HepG2 (cell line): Measurements from ENCODE around the gene PSMG4. TPM values are rescaled to one million over a fixed set of nuclear protein-coding genes. Genes with fewer than 3 reads are reported as not detected.

Experiments used
- ATAC-seq: fragments of 200-7000 bp; cut with Tn5 transposase; 3 replicates; pipeline ENCODE4 v1.9.1; 2020; ENCODE audit warnings: mild to moderate bottlenecking, moderate library complexity
- BruUV-seq: library from RNA; stranded (reverse); fragments of 400-500 nt; replicated peaks from 2 replicates; lab custom pipeline; 2021; lab: Mats Ljungman, UMichigan
- CTCF ChIA-PET: fragments of 300-600 bp; formaldehyde crosslinking; extraction: SDS; loops from one replicate; lab custom pipeline; 2021; ENCODE audit warnings: low total read pairs, inconsistent platforms, low intra/inter-chr PET ratio; lab: Yijun Ruan, JAX
- POLR2A ChIA-PET: fragments of 350-600 bp; sonication (Branson Sonifier 250); formaldehyde crosslinking; loops from one replicate; lab custom pipeline; 2020; ENCODE audit warnings: antibody characterized with exemption, inconsistent platforms; lab: Yijun Ruan, JAX
- DNase-seq: peaks from one replicate; pipeline ENCODE4 v3.0.0-alpha.2; 2015; ENCODE audit warnings: low spot score
- FAIRE-seq: peaks from 3 replicates; lab custom pipeline; 2011; peaks lifted over from hg19 to GRCh38; lab: Jason Lieb, UNC
- H2AFZ ChIP-seq: one replicate; pipeline ENCODE4 v1.6.1; 2011; ENCODE audit warnings: low read length, inconsistent platforms
- H3K27ac ChIP-seq: fragments of 300-600 bp; 3 replicates; pipeline ENCODE4 v1.8.0; 2011; ENCODE audit warnings: mixed run types, mild to moderate bottlenecking, mixed read lengths, low read length, inconsistent platforms; ENCODE audit not compliant: insufficient read depth; ENCODE audit errors: extremely low read length
- H3K27me3 ChIP-seq, 2 experiments: fragments of 200-600 bp in 1 of 2; 2 replicates in 1 of 2; 3 replicates in 1 of 2; pipeline versions ENCODE4 v1.6.0 to v1.8.0; 2011; ENCODE audit warnings: low read length in 2 of 2, mild to moderate bottlenecking in 2 of 2, moderate library complexity in 2 of 2, inconsistent platforms in 1 of 2; ENCODE audit not compliant: insufficient read depth in 2 of 2, control insufficient read depth in 1 of 2
- H3K36me3 ChIP-seq, 2 experiments: fragments of 200-600 bp in 1 of 2; replicated peaks in 1 of 2; 2 replicates in 1 of 2; 3 replicates in 1 of 2; pipeline versions ENCODE4 v1.5.1 to v1.8.0; 2011; ENCODE audit warnings: low read length in 2 of 2, inconsistent platforms in 1 of 2; ENCODE audit not compliant: insufficient read depth in 2 of 2, control insufficient read depth in 1 of 2
- H3K4me1 ChIP-seq: 2 replicates; pipeline ENCODE4 v1.5.1; 2012; ENCODE audit warnings: low read length, inconsistent platforms; ENCODE audit not compliant: insufficient read depth
- H3K4me2 ChIP-seq: 2 replicates; pipeline ENCODE4 v1.6.0; 2011; ENCODE audit warnings: low read depth, low read length, inconsistent platforms
- H3K4me3 ChIP-seq, 3 experiments: fragments of 200-600 bp in 1 of 3; sonication (generic), shearing (Covaris generic) in 1 of 3; replicated peaks in 1 of 3; 2 replicates each; pipeline ENCODE4 v1.5.1; 2011 to 2016; ENCODE audit warnings: low read length in 3 of 3, inconsistent platforms in 2 of 3, low read depth in 2 of 3, mild to moderate bottlenecking in 2 of 3, control low read depth in 1 of 3, mixed read lengths in 1 of 3; ENCODE audit not compliant: insufficient read depth in 1 of 3
- H3K79me2 ChIP-seq: one replicate; pipeline ENCODE4 v1.6.1; 2011; ENCODE audit warnings: low read length, inconsistent platforms; ENCODE audit not compliant: insufficient read depth
- H3K9ac ChIP-seq: 2 replicates; pipeline ENCODE4 v1.6.0; 2011; ENCODE audit warnings: mild to moderate bottlenecking, low read depth, low read length, inconsistent platforms; ENCODE audit not compliant: insufficient read depth
- H3K9me3 ChIP-seq: 2 replicates; pipeline ENCODE4 v1.5.1; 2012; ENCODE audit warnings: mild to moderate bottlenecking, low read length
- H4K20me1 ChIP-seq: 2 replicates; pipeline ENCODE4 v1.6.0; 2011; ENCODE audit warnings: inconsistent platforms, mild to moderate bottlenecking, low read length, moderate library complexity; ENCODE audit not compliant: insufficient read depth
- EP300 ChIP-seq, 3 experiments: sonication (generic) in 1 of 3; formaldehyde crosslinking in 1 of 3; IDR thresholded peaks; 2 replicates each; pipeline versions ENCODE4 v1.5.1 to v1.6.1; 2011 to 2020; ENCODE audit warnings: low read depth in 2 of 3, low read length in 2 of 3, borderline replicate concordance in 1 of 3, improper control_type of control experiment in 1 of 3, mild to moderate bottlenecking in 1 of 3, missing genetic modification reagents in 1 of 3, moderate library complexity in 1 of 3
- HES4 ChIP-seq: sonication (generic); formaldehyde crosslinking; IDR thresholded peaks from 2 replicates; pipeline ENCODE4 v1.9.0; 2021; ENCODE audit warnings: mild to moderate bottlenecking, missing genetic modification reagents, borderline replicate concordance
- RBM22 ChIP-seq: fragments of 200-400 bp; formaldehyde crosslinking; optimal IDR thresholded peaks from 2 replicates; pipeline ENCODE3; 2017; ENCODE audit warnings: mild to moderate bottlenecking, low read length, moderate library complexity
- TARDBP ChIP-seq: sonication (generic); formaldehyde crosslinking; IDR thresholded peaks from 2 replicates; pipeline ENCODE4 v1.8.0; 2022; ENCODE audit warnings: mild to moderate bottlenecking, missing genetic modification reagents
- ZFY ChIP-seq: sonication (generic); formaldehyde crosslinking; IDR thresholded peaks from 2 replicates; pipeline ENCODE4 v1.4.0; 2020; ENCODE audit warnings: missing genetic modification reagents
- ZNF563 ChIP-seq: sonication (generic); formaldehyde crosslinking; IDR thresholded peaks from 2 replicates; pipeline ENCODE4 v1.8.0; 2022; ENCODE audit warnings: mild to moderate bottlenecking, moderate library complexity, missing genetic modification reagents
- ZNF597 ChIP-seq: sonication (generic); formaldehyde crosslinking; IDR thresholded peaks from 2 replicates; pipeline ENCODE4 v1.5.0; 2020; ENCODE audit warnings: missing genetic modification reagents
- ZNF792 ChIP-seq: IDR thresholded peaks from 2 replicates; pipeline ENCODE4 v1.6.1; 2016
- WGBS: methylation state at CpG from one replicate; pipeline ENCODE4 v1.1.6; 2017; ENCODE audit warnings: low lambda C conversion rate; 5-methylcytosine and 5-hydroxymethylcytosine counted together
- in situ Hi-C: cut with HindIII; loops from 2 replicates; pipeline ENCODE4 v1.10.0; 2017; ENCODE audit warnings: low pct_unique_long_range_greater_than_20kb; ENCODE audit not compliant: extremely low pct_ligation_motif_present
- intact Hi-C: fragments of 100-400 bp; cut with micrococcal nuclease; formaldehyde crosslinking; loops from one replicate; pipeline ENCODE4 v1.10.0; 2022; ENCODE audit not compliant: unreplicated experiment
- polyA plus RNA-seq, 8 experiments: library from polyadenylated mRNA; depleted of rRNA in 3 of 8; stranded (reverse) in 7 of 8; unstranded in 1 of 8; fragments of >200 nt; fragmentation: Illumina TruSeq in 4 of 8; extraction: Trizol in 4 of 8; gene quantifications; 2 replicates each; pipeline versions ENCODE4 v1.2.1 to v1.2.3, GENCODE V29; 2011 to 2016; ENCODE audit warnings: low read depth in 4 of 8, missing spikeins in 1 of 8, mixed read lengths in 1 of 8; ENCODE audit not compliant: insufficient read depth in 1 of 8
- total RNA-seq, 5 experiments: library from RNA; depleted of rRNA; stranded (reverse); fragments of >200 nt; fragmentation: Illumina TruSeq; extraction: Trizol; gene quantifications; 2 replicates each; pipeline ENCODE4 v1.2.3, GENCODE V29; 2016; ENCODE audit warnings: low read depth in 1 of 5

The PSMG4 gene
- total and polyA plus RNA-seq, 2 of the 13 experiments (the other 11 are each of a cell fraction or from before 2014, with no cell fraction given), result 28.5 to 32.8 TPM

- BruUV-seq, result no TSS peak
- WGBS, result 97% methylated on average over 7 of the region's 8 CpGs
- no peak overlapping the region for H3K9ac ChIP-seq
- POLR2A ChIA-PET, result no interaction called here
- H3K4me1 ChIP-seq, result peaks cover 2% of the 10 kb centered on the region
- no peak for ATAC-seq
- no peak overlapping the region for H3K27ac ChIP-seq
- no peak overlapping the region for H3K4me3 ChIP-seq
- no peaks in the 10 kb centered on the region for H3K9me3 ChIP-seq
- TF ChIP-seq EP300 (IDR thresholded peaks at IDR 0.05; ENCODE audit: low read depth in 2 of 2, low read length in 2 of 2) (no peak), EP300 (CRISPR knock-in tag; IDR thresholded peaks at IDR 0.05; ENCODE audit: borderline replicate concordance) (no peak), ZFY (no peak), ZNF597 (CRISPR knock-in tag) (no peak), ZNF792 (CRISPR knock-in tag) (no peak), TARDBP (CRISPR knock-in tag) (no peak), ZNF563 (CRISPR knock-in tag) (no peak), RBM22 (peak; percentile 45), HES4 (CRISPR knock-in tag) (no peak)
- TF ChIP-seq, all 625 proteins: peak for 1
- no peak overlapping the region for H2AFZ ChIP-seq
- FAIRE-seq (no peak), DNase-seq (no peak)
- H3K27me3 ChIP-seq, result no peaks in the 10 kb centered on the region
- no peak overlapping the region for H3K4me2 ChIP-seq
- H3K79me2 ChIP-seq, result no peaks in the 10 kb centered on the region
- CTCF ChIA-PET, result no interaction called here
- in situ Hi-C loops, result no loop called here
- intact Hi-C loops, result no loop called here
- no peaks in the 10 kb centered on the region for H4K20me1 ChIP-seq
- peaks cover 27 to 64% of the 10 kb centered on the region in 2 experiments for H3K36me3 ChIP-seq
Observed at GRCh38 chr6:3301506-3301905, 42.8 kb downstream of the PSMG4 start.
